ENCODE data around the gene LRRC9. TPM values are rescaled to one million over a fixed set of nuclear protein-coding genes. Genes with fewer than 3 reads are reported as not detected.
"Not testable (repeated sequence)": the region's sequence is repeated elsewhere in the genome, so short reads cannot be mapped to it uniquely, and the experiment has no call there.

The LRRC9 gene
- total RNA-seq, 6 donors from 2014 or later, result 0.30 TPM; not detected in 5

DNA sequence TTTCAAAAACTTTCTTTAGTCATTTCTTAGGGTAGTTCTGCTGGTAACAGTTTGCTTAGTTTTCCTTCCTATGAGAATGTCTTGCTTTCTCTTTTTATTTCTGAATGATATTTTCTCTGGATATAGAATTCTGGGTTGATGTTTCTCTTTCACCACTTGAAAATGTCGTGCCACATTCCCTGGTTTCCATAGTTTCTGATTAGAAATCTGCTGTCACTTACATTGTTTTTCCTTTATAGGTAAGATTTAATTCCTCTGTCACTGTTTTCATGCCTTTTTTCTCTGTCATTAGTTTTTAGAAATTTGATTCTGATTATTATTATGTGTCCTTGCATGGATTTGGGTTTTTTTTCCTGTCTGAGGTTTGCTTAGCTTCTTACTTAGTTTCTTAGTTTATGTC lies 94.5 kb downstream of the LRRC9 start:
- no peak overlapping the region for H3K27ac ChIP-seq
- H3K4me3 ChIP-seq, result no peak overlapping the region
- no peaks in the 10 kb centered on the region for H3K36me3 ChIP-seq
- no peaks in the 10 kb centered on the region for H3K4me1 ChIP-seq
- DNase-seq (no peak), ATAC-seq (ENCODE audit: low FRiP score in 2 of 2) (no peak)
- TF ChIP-seq CTCF (IDR thresholded peaks at IDR 0.05), result no peak
- no peak for TF ChIP-seq EP300 (IDR thresholded peaks at IDR 0.05)
- no peak for TF ChIP-seq POLR2A (IDR thresholded peaks at IDR 0.05)
- TF ChIP-seq POLR2AphosphoS5 (IDR thresholded peaks at IDR 0.05), result no peak
- no peaks in the 10 kb centered on the region for H3K27me3 ChIP-seq
- WGBS, 2 donors, result 55 to 81% methylated on average over 1 of the region's 1 CpG
- H3K9me3 ChIP-seq, result peaks cover 0 to 7% (median 3%) of the 10 kb centered on the region in 4 donors

DNA sequence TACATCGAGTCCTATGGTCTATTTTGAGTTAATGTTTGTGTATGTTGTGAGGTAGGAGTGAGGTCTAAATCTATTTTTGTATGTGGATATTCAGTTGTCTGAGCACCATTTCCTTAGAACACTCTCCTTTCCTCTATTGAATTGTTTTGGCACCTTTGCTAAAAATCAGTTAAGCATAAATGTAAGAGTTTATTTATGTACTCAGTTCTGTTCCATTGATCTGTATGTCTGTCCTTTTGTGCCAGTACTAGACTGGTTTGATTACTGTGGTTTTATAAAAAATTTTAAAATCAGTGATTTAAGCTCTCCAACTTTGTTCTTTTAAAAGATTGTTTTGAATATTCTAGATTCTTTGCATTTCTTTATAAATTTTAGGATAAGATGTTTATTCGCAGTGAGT lies 101.7 kb downstream of the LRRC9 start:
- DNase-seq (no peak), ATAC-seq (ENCODE audit: low FRiP score in 2 of 2) (no peak)
- no peaks in the 10 kb centered on the region for H3K27me3 ChIP-seq
- TF ChIP-seq CTCF (IDR thresholded peaks at IDR 0.05) (no peak), EP300 (IDR thresholded peaks at IDR 0.05) (no peak), POLR2AphosphoS5 (IDR thresholded peaks at IDR 0.05) (no peak), POLR2A (IDR thresholded peaks at IDR 0.05) (no peak)
- H3K4me3 ChIP-seq, result no peak overlapping the region
- H3K9me3 ChIP-seq, result no peaks in the 10 kb centered on the region
- H3K27ac ChIP-seq, result no peak overlapping the region
- no peaks in the 10 kb centered on the region for H3K36me3 ChIP-seq
- no peaks in the 10 kb centered on the region for H3K4me1 ChIP-seq
- 73 to 77% methylated on average over 2 of the region's 2 CpGs for WGBS, 2 donors

DNA sequence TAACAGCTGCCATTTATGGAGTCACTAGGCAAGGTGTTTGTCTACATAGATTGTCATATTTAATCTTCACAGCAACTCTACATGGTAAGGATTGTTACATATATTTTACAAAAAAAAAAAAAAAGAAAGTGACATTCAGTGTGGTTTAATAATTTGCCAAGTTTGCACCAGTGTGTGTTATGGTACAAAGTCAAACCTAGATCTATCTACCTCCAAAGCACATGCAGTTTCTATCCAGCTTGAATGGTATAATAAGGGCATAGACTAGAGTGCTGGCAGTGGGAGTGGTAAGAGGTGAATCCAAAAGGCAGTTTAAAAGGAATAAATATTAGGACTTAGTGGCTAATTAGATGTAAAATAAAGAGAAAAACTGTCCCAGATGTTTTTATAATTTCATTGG lies 105.6 kb downstream of the LRRC9 start:
- no peak for ATAC-seq (ENCODE audit: low FRiP score in 2 of 2)
- Histone ChIP-seq H3K4me1 (no peaks in the 10 kb centered on the region), H3K4me3 (no peak overlapping the region), H3K27ac (no peak overlapping the region), H3K9me3 (no peaks in the 10 kb centered on the region), H3K27me3 (no peaks in the 10 kb centered on the region), H3K36me3 (no peaks in the 10 kb centered on the region)
- DNase-seq, result no peak
- no peak for TF ChIP-seq EP300 (IDR thresholded peaks at IDR 0.05)
- TF ChIP-seq POLR2A (IDR thresholded peaks at IDR 0.05), result no peak
- no peak for TF ChIP-seq POLR2AphosphoS5 (IDR thresholded peaks at IDR 0.05)
- TF ChIP-seq CTCF (IDR thresholded peaks at IDR 0.05), result no peak

GRCh38 chr14:60035177-60035576 lies 115.2 kb downstream of the LRRC9 start:
- ATAC-seq (ENCODE audit: low FRiP score in 2 of 2), result no peak
- H3K27me3 ChIP-seq, result no peaks in the 10 kb centered on the region
- H3K36me3 ChIP-seq, result no peaks in the 10 kb centered on the region
- H3K27ac ChIP-seq, result no peak overlapping the region
- no peaks in the 10 kb centered on the region for H3K4me1 ChIP-seq
- 80 to 92% methylated on average over 1 of the region's 1 CpG for WGBS, 2 donors
- H3K9me3 ChIP-seq, result no peaks in the 10 kb centered on the region
- no peak for TF ChIP-seq CTCF (IDR thresholded peaks at IDR 0.05)
- TF ChIP-seq EP300 (IDR thresholded peaks at IDR 0.05), result no peak
- no peak for TF ChIP-seq POLR2A (IDR thresholded peaks at IDR 0.05)
- no peak for TF ChIP-seq POLR2AphosphoS5 (IDR thresholded peaks at IDR 0.05)
- H3K4me3 ChIP-seq, result no peak overlapping the region
- DNase-seq, result no peak

DNA sequence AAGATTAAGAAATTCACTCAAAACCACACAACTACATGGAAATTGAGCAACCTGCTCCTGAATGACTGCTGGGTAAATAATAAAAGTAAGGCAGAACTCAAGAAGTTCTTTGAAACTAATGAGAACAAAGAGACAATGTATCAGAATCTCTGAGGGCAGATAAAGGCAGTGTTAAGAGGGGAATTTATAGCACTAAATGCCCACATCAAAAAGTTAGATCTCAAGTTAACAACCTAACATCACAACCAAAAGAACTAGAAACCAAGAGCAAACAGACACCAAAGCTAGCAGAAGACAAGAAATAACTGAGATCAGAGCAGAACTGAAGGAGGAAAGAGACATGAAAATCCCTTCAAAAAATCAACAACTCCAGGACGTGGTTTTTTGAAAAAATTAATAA lies 128.0 kb downstream of the LRRC9 start:
- H3K36me3 ChIP-seq; H3K4me1 ChIP-seq; ATAC-seq (ENCODE audit: low FRiP score in 2 of 2); H3K27me3 ChIP-seq; DNase-seq; H3K27ac ChIP-seq; H3K4me3 ChIP-seq; H3K9me3 ChIP-seq: not testable (repeated sequence)
- 53 to 62% methylated on average over 1 of the region's 1 CpG for WGBS, 2 donors

Measured in upper lobe of left lung (tissue), 6 donors.